RPMI7951 (cell line): ENCODE results near the gene CSPG4. TPM values are rescaled to one million over a fixed set of nuclear protein-coding genes. Genes with fewer than 3 reads are reported as not detected.
"Not testable (repeated sequence)": the region's sequence is repeated elsewhere in the genome, so short reads cannot be mapped to it uniquely, and the experiment has no call there.

Source experiments
- DNase-seq: peaks from one replicate; pipeline ENCODE4 v3.0.0-alpha.2; 2012; ENCODE audit warnings: low read depth
- total RNA-seq: library from RNA; depleted of rRNA; stranded (reverse); fragments of >200 nt; shearing (Covaris generic); gene quantifications from 2 replicates; pipeline ENCODE4 v1.2.3, GENCODE V29; 2014

The CSPG4 gene
- total RNA-seq, 1 experiment from 2014 or later, result 31.4 TPM

DNA sequence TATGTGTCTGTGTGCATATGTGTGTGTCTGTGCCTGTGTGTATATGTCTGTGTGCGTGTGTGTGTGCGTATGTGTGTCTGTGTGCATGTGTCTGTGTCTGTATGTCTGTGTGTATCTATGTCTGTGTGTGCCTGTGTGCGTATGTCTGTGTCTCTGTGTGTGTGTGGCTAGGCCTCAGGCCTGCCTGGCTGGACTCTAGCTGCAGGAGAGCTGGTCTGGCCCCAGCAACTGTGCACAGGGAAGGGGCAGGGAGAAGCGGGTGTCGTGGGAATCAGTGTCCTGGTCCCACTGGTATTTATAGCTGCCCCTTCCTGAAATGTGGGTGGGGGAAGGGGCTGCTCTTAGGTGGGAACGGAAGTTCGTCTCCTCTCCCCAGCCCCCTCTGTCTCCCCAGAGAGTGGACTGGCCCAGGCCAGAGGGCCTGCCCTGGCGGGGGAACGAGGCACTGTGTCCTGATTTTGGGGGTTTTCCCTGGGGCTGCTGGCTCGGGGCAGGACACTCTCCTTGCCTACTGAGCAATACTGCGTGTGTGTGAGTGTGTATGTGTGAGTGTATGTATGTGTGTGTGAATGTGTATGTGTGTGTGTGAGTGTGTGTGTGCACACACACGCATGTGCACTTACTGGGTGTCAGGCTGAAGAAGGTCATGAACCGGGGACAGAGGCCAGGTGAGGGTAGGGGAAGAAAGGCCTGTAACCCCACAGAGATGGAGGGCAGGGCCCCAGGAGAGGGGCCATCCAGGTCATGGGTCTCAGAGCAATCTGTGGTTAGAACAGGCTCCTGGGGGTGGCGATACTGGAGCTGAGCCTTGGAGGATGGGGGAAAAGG is 6.6 kb downstream of the CSPG4 start:
- DNase-seq, result no peak

DNA sequence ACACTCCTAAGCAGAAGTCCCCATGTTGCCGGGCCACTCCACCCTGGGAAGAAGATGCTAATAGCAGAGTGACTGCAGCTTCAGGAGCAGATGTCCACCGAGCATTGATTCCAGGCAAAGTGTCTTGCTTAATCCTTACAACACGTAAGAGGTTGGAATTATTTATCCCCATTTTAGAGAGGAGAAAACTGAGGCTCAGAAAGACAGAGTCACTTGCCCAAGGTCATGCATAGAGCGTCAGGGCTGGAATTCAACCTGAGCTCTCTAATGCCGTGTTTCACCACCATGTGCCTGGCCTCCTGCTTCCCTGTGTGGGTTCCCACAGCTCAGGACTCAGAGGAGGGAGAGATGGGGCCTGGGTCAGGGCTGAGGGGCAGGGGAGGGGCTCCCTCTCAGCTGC is 7.3 kb downstream of the CSPG4 start:
- not testable (repeated sequence) for DNase-seq

DNA sequence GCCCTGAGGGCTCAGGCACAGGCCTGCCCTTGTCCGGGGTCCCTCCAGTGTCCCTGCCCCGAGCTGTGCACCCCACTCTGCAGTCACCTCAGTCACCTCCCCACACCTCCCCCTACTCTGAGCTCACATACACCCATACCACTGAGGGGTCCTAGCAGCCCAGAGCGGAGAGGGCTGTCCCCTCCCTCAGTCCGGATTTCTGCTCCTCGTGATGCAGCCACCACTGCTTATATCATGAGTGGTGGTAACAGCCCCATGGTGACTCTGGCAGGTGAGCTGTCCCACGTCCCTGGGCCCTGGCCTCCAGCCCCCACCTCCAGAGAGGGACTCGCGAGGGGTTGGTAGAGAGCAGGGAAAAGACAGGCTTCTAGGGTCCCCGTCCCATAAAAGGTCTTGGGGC is 8.0 kb downstream of the CSPG4 start:
- DNase-seq, result no peak

DNA sequence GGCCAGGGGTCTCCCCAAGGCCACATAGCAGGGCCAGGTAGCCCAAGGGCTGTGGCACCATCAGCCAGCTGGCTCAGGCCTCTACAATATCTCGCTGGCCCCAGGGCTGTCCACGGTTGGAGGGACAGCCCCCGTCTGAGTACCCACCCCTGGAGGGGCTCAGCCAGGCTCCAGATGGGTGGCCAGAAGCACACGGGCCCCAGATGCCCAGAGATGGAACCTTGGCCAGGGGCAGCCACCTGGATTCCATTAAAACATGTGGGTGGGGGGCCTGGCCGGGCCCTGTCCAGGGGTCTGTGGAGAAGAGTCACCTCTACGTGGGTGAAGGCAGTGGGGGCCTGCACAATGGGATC is 8.4 kb downstream of the CSPG4 start:
- DNase-seq, result no peak

DNA sequence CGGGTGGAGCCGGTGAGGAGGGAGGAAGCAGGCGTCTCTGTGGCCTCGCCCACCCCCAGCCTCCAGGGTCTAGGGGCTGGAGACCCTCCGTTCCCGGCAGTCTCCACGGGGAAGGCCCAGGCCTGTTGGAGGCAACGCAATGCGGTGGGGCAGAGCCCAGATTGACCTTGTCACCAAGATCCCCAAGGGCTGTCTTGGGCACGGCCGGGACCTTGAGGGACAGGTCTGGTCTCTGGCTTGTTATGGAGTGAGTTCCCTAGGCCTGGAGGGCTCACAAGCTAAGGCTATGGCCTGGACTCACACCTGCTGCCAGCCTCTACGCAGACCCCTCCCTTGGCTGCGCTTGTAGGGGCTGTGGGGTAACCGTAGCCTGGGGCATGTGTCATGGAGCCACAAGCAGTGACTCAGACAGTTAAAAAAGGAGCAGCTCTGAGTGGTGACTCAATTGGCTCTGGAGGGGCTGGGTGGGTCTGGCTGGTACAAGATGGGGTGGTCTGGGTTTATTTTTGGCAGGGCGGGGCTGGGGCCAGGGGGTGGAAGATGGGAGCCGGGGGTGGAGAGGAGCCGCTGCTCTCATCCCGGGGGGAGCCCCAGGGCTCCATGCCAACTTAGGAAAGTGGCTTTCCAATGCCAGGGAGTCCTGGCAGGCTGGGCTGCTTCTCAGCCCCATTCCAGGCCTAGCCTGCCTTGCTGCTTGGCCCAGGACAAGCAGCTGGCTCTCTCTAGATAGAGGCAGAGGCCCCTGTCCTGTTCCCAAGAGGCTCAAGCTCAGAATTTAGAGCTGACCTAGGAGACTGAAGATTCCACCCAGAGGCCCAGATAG is 9.0 kb downstream of the CSPG4 start:
- DNase-seq, result peak; percentile 35

DNA sequence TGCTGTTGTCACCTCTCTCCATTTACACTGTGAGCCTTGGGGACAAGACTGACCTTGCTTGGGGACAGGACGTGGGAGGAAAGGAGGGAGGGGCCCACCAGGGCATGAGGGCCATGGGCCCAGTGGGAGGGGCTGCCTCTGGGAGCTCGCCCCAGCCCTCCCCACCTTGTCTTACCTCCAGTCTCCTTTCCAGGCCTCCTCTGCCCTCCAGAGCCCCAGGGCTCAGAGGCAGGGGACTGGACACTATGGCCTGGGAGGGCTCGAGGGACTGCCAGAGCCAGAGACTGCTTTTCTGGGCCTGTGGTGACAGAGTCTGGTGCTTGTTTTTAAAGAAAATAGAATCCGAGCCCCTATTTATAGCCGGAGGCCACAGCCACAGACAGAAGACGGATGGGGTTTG is 10.2 kb downstream of the CSPG4 start:
- DNase-seq, result no peak

DNA sequence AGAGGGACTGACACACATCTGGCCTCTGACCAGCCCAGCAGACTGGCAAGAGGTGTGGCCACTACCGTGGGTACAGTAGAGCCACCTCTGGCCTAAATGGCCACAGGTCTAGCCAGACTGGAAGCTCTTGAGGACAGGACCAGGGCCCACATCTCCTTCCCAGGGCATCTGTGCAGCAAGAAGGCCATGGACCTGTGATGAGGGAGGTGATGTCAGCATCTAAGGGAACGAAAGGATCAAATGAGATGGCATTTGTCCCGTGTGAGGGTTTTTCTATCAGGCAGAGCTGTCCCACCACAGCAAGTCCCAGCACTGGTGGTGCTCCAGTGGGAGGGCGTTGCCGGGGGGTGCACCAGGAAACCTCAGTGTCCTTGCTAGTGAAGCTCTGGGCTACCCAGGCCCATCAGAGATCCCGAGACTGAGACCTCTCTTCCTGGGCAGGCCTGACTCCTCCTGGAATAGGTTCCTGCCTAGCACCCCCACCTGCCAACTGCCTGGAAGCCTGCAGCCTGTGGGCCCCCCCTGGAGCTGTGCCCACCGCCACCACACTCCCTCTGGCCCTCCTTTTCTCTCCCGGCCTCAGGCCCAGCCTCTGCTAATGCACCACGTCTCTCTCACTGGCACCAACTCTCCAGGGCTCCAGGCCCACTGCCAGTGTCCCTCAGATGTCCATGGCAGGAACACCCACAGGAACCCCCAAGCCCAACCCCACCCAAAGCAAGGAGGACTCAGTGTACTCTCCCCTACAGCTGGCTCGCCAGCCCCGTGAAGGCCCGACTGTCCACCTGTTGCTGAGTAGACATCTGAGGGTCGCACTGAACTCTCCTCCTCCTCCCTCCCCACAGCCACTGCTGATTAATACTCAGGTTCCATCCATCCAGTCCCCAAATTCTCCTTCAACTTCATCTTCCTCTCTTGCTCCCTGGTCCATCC is 11.3 kb downstream of the CSPG4 start:
- not testable (repeated sequence) for DNase-seq

DNA sequence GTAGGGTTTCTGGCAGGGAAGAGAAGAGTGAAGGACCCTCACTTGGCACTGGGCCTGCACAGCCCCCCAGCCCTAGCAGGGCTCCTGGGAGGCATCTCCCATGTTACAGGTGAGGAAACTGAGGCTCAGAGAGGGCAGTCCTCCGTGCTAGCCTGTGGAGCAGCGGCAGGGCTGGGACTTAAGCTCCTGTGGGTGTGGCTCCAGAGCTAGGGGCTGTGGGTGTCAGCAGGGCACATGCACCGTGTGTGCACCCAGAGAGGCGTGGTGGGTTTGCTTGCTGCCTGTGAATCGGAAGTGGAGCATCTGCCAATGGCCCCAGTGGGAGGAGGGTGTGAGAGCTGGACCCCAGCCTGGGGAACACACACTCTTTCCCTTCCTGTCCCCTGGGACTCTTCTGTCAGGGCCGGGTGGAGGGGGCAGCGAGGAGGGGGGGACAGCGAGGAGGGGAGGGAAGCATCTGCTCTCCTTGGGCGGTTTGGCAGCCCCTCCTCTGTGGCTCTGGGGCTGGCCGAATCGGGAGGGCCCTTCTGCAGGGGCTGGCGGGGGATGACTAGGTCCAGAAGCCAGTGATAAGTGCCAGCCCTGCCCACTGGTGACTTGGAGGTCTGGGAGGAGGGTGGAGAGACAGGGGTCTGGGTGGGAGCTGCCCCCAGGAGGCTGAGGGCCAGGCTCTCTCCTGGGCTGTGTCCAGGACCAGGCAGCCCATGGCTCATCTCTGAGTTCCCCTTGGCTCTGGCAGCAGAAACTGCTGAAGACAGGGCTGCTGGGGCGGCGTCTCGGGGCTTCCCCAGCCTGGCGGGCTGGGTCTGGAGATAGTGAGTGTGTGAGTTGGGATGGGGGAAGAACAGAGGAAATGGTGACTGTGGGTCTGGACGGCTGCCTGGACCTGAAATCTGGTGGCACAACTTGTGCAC is 12.4 kb downstream of the CSPG4 start:
- DNase-seq, result peak; percentile 94

DNA sequence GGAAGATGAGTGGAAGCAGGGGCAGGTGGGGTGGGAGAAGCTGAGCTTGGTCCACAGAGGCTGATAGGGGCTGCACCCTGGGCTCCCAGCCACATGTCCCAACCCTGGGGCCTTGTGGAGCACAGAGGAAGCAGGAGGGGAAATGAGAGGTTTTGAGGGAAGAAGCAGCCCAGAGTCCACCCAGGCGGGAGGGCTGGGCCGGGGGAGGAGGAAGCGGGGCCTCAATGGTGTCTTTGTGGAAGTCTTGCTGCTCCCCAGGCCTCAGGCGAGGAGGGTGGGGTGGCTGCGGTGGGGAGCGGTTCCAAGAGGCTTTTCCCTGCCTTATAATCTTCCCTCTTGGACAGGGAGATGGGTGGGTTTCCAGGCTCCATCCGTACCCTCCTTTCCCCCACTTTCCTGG is 13.1 kb downstream of the CSPG4 start:
- peak; percentile 69 for DNase-seq

DNA sequence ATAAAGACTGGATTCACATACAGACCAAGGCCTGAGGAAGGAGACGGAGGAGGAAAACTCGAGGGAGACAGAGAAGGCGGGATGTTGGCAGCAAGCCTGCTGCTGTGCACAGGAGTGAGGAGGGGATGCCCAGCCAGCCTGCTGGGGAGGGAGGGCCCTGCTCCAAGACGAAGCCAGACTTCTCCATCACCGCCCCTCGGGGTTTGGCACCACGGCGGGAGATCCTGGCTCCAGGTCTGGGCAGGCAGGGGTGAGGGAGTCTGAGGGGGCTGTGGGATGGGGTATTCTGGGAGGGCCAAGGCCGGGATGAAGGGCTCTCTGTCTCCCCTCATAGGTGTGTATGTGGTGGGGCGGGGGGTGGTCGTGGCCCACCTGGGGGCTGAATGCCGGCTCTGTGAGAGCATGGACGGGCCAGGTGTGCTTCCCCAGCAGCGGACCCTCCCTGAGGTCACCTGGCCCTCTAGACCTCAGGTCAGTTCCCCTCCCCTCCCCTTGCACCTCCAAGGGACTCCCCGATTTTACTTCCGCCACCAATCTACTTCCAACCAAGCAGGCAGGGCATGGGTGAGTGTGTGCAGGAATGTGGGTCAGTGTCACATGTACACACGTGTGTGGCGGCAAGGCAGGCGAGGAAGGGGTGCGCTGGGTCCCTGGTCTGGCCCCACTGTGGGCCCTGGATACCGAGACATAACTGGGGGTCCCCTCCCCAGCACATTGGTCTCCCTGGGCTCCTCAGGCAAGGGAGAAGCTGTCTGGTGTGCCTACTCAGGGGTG is 14.5 kb downstream of the CSPG4 start:
- DNase-seq, result not testable (repeated sequence)

DNA sequence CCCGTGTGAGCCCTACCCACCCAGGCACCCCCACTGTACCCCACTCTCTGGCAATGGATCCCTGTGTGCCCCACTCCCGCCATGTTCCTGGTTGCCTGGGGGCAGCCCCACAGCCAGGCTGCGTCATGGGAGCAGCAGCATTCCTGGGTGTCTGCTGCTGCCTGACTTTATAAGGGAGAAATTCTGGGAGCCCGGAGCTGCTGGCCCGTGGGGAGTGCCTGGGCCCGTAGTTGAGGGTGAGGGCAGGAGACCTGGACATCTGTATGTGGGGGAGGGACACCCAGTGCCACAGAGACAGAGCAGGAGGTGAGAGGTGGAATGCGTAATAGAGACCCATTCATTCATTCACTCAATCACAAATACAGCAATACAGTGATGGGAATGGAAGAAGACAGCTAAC is 15.1 kb downstream of the CSPG4 start:
- no peak for DNase-seq

DNA sequence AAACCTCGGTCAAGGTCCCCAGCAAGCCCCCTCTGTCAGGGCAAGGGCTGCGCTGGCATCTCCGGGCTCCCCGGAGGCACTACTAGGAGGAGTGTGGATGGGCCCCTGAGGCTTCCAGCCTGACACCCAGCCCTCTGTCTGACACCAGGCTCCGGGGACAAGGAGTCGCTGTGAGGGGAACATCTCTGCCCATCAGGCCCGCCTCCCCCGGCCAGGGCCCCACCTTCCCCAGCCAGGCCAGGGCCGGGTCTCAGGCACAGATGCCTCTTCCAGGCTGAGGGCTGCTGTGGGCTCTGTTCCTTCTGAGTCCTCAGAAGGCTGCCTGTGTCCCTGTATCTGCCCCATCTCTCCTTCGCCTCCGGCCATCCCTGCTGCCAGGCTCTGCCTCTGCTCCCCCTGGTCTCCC is 15.8 kb downstream of the CSPG4 start:
- no peak for DNase-seq

DNA sequence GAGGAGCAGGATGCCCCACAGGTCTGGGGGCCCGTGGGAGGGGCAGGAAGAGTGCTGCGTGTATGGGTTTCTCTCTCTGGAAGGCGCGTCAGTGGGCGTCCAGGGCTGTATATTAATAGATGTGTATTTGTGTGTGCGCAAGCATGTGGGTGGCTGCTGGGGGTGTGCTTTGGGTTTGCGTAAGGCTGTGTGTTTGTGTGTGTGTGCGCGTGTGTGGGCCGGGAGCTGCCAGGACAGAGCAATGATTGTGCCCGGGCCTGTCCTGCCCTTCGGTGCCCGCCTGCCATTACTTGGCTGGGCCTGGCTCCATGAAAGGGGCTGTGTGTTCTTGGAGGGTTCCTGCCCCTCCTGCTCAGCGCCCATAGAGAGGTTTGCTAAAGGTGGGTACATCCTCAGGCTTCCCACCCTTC is 16.3 kb downstream of the CSPG4 start:
- DNase-seq, result peak; percentile 58

DNA sequence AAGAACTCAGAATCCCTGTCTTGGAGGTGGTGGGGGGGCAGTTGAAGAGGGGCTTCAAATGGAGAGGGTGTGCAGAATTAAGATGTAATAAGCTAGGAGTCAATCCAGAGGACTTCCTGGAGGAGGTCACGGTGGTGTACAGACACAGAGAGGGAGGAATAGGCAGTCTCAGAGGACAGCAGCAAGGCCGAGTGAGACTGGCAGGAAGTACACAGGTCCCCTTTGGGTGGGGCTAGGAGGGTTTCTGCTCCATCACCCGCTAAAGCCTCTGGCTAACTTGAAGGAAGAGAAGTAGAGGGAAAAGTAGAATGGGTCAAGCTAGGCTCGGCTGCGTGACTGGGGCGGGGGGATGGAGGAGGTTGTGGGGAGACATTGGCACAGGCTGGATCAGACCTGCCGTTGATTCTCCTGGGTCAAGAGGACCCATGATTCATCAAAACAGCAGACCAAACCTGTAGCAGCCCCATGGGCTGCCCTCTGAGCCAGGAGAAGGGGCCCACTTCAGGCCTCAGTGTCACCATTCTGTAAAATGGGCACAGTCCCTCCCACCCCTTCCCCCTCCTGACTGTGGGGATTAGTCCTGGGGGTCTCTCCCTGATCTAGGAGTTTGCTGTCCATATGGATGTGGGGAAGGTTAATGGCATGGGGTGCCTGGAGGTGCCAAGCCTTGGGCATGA is 16.9 kb downstream of the CSPG4 start:
- DNase-seq, result peak; percentile 17

DNA sequence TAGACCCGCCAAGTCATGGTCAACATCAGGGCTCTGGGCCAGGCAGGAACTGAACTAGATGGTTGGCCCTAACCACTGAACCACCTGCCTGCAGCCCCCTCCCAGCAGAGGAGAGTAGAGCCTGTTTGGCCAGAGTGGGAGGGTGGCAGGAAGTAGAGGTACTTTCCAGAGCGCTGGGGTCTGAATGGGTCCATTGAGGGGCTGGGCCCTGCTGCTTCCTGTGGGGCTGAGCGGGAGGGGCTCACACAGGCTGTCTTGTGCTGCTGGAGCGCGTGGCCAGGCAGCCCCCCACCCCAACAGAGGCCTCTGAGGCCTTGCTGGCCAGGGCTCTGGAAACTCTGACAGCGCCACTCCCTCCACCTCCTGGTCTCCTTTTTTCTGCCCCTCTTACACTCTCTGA is 17.4 kb downstream of the CSPG4 start:
- peak; percentile 32 for DNase-seq

DNA sequence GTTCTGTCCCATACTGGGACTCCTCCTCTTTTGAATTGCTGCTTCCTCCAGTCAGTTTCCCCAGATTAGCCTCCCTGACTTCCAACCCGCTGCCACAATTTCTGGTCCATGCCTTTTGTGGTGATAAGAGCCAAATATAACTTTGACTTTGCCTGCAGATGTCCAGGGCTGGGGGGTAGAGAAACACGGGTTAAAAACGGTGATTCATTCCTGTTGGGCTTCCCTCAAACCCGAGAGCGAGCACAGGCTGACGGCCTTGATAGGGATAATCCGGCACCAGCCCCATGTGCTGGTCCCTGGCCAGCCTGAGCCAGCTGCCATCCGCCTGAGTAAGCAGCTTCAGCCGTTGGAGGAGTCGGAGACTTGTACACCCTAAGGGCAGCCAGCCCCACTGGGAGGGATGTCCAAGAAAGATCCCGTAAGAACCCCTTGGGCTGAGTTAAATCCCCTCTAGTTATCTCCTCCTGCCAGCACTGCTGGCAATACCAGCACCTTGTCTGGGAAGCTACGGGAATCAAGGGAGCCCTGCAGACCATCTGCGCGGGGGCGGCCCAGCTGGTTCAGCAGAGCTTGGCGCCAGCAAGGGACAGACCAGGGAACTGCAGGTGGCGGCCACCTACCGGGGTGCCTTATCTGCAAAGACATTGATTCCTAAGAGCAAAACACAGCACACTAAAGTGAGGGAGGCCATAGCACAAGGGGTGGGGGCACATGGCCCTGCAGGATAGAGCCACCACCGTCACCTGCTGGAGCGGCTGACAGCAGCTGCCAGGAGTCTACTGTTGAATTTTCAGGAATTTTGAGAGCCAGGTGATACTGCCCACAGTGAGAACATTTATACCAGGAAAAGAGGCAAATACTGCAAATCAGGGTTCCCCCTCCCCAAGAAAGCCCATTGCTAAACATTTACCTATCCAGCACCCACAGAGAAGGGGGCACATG is 18.1 kb downstream of the CSPG4 start:
- peak; percentile 100 for DNase-seq

DNA sequence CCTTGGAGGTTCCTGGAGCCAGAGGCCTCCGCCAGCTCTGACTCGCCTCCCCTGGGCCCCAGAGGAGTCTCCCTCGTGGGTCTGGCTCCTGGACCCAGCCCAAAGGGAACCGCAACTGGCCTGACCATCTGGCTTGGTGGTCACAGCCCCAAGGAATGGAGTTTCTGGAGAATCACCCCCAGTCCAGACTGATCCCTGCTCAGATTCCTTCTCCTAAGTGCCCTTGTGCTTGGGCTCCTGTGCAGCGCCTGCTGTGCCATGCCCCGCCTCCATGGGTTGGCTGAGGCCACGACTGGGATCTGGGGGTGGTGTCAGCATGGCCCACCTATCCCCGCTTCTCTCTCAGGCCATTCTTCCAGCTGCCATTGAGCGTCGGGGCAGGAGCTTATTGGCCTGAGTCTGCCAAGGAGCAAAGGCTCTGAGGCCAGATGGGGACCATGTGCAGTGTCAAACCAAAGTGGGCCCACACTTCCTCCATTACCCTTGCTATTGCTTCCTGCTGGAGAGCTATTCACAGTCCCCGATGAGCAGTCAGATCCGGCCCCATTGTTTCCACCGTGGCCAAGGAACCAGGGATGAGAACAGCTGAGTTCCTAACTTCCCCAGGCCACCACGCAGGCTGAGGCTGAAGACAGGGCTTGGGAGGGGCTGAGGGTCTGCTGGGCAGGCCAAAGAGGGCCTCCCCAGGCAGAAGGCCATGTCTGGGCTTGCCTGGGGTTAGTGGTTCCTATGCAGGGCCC is 19.0 kb downstream of the CSPG4 start:
- peak; percentile 97 for DNase-seq

DNA sequence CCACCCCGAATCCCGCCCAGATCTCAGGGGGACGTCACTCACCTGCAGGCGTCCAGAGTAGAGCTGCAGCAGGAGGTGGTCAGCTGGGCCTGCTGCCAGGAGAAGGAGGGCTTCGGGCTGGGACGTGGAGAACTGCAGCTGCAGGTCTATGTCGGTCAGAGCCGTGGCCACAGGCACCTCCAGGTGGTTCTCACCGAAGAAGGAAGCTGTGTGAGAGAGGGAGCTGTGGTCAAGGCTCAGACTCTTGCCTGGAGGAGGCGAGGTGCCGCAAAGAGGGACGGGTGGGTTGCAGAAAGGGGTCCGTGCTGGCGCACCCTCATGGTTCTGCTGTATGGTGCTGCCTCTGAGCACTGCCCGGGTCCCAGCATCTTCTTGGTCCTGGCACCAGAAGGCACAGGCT is 19.6 kb downstream of the CSPG4 start:
- not testable (repeated sequence) for DNase-seq
